Measurements from ENCODE around the gene ZNF358. TPM values are rescaled to one million over a fixed set of nuclear protein-coding genes. Genes with fewer than 3 reads are reported as not detected.

ZNF358 gene
- polyA plus RNA-seq (2013, experiment 1 of 2) = 109 TPM
- polyA plus RNA-seq (2013, experiment 2 of 2) = 102 TPM

DNA sequence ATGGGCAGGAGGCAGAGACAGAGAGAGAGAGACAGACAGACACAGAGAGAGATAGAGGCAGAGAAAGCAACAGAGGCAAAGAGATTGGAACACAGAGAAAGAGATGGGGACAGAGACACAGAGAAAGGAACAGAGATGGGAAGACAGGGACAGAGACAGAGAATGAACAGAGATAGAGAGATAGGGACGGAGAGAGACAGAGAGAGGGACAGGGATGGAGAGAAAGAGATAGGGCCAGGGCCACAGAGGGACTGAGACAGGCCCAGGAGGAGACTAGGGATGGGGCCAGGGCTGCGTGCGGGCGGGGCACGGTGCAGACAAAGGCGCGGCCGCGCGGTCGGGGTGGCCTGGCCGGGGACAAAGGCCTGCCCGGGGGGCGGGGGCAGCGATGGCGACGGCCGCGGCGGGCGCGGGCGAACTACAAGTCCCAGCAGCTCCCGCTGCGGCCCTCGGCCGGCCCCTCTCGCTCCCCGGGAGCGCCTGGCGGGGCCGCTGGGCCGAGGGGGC is at the start of gene ZNF358:
TSS of gene ZNF358 (plus strand) at position 459 of the 507 bp plus-strand sequence. CDS start 3,140 bp downstream, outside the sequence.
- H2AFZ ChIP-seq (ENCODE audit: low read length) = peak within 1 kb of the TSS; percentile 85
- H2BK12ac ChIP-seq (ENCODE audit: low read length) = peak within 1 kb of the TSS; percentile 36
- no peaks in the 10 kb centered on the region for H3K9me3 ChIP-seq (replicated peaks in 1 of 2; ENCODE audit: control insufficient read depth in 2 of 2, insufficient read depth in 1 of 2, low read depth in 1 of 2, low read length in 2 of 2)
- H2BK5ac ChIP-seq (ENCODE audit: low read length) = no peak within 1 kb of the TSS
- WGBS, 2 donors (ENCODE audit: extremely low coverage in 2 of 2, insufficient read length in 2 of 2, insufficient replicate concordance in 1 of 2) = no CpG with 5 or more reads among the region's 33 CpGs
- peak; percentile 76 for DNase-seq (ENCODE audit: low spot score)
- H3K36me3 ChIP-seq (replicated peaks in 1 of 2; ENCODE audit: control insufficient read depth in 2 of 2, insufficient read depth in 2 of 2, low read length in 2 of 2) = peaks cover 2 to 19% of the 10 kb centered on the region in 2 donors
- peak within 1 kb of the TSS; percentile 78 to 82 for H3K4me3 ChIP-seq (ENCODE audit: low read length in 2 of 2)
- peaks cover 10 to 11% of the 10 kb centered on the region in 2 donors for H3K4me1 ChIP-seq (ENCODE audit: control insufficient read depth in 2 of 2, insufficient read depth in 1 of 2, low read depth in 1 of 2, low read length in 2 of 2)
- H3K79me1 ChIP-seq (ENCODE audit: low read depth, low read length) = peaks cover 4% of the 10 kb centered on the region
- H3K4ac ChIP-seq (ENCODE audit: low read length) = peak within 1 kb of the TSS; percentile 47
- peak within 1 kb of the TSS; percentile 62 for H3K23ac ChIP-seq (ENCODE audit: low read depth, low read length, poor library complexity)
- H2BK120ac ChIP-seq (ENCODE audit: low read depth, low read length) = peak within 1 kb of the TSS; percentile 25
- peak within 1 kb of the TSS; percentile 73 for H3K14ac ChIP-seq (ENCODE audit: low read length)
- no peak within 1 kb of the TSS for H2BK15ac ChIP-seq (ENCODE audit: low read length)
- peak within 1 kb of the TSS; percentile 79 for H3K4me2 ChIP-seq (ENCODE audit: insufficient read depth, low read length, poor library complexity, severe bottlenecking)
- H3K18ac ChIP-seq (ENCODE audit: low read length) = peak within 1 kb of the TSS; percentile 89
- H4K8ac ChIP-seq (ENCODE audit: low read depth, low read length) = no peak within 1 kb of the TSS
- peak within 1 kb of the TSS; percentile 7 for H4K91ac ChIP-seq (ENCODE audit: low read depth, low read length, poor library complexity)
- peak within 1 kb of the TSS; percentile 83 for H3K9ac ChIP-seq (ENCODE audit: low read depth, low read length, poor library complexity)
- H3K27me3 ChIP-seq (ENCODE audit: control insufficient read depth in 3 of 3, insufficient read depth in 3 of 3, low read depth in 1 of 3, low read length in 3 of 3) = no peaks in the 10 kb centered on the region
- no peak within 1 kb of the TSS for H3K27ac ChIP-seq (replicated peaks; ENCODE audit: low read length)
- peak within 1 kb of the TSS; percentile 43 for H2AK5ac ChIP-seq (ENCODE audit: low read depth, low read length)

DNA sequence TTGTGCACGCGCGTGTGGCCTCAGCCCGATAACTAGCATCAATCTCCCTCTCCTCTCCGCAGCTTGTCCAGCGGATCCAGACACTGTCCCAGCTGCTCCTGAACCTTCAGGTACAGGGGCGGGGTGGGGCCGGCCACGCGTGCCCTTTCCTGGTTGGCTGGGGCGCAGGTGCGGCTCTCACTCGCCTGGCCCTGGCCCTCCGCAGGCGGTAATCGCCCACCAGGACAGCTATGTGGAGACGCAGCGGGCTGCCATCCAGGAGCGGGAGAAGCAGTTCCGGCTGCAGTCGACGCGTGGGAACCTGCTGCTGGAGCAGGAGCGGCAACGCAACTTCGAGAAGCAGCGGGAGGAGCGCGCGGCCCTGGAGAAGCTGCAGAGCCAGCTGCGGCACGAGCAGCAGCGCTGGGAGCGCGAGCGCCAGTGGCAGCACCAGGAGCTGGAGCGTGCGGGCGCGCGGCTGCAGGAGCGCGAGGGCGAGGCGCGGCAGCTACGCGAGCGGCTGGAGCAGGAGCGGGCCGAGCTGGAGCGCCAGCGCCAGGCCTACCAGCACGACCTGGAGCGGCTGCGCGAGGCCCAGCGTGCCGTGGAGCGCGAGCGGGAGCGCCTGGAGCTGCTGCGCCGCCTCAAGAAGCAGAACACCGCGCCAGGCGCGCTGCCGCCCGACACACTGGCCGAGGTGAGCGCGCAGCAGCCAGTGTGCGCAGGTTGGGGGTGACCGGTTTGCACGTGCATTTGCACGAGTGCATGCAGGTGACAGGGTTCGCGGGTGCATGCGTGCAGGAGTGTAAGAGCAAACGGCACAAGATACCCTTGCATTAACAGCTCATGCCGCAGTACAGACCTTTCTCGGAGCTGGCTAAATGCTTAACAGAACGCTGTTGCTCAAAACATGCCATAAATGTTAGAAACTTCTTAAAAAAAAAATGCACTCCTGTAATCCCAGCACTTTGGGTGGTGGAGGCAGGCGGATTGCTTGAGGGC is 48.6 kb upstream of the ZNF358 start:
- WGBS, 2 donors (ENCODE audit: extremely low coverage in 2 of 2, insufficient read length in 2 of 2, insufficient replicate concordance in 1 of 2) = no CpG with 5 or more reads among the region's 86 CpGs
- Histone ChIP-seq H3K14ac (ENCODE audit: low read length) (no peak overlapping the region), H3K18ac (ENCODE audit: low read length) (no peak overlapping the region), H3K4me1 (ENCODE audit: control insufficient read depth in 2 of 2, insufficient read depth in 1 of 2, low read depth in 1 of 2, low read length in 2 of 2) (no peaks in the 10 kb centered on the region), H3K79me1 (ENCODE audit: low read depth, low read length) (no peaks in the 10 kb centered on the region), H3K36me3 (replicated peaks in 1 of 2; ENCODE audit: control insufficient read depth in 2 of 2, insufficient read depth in 2 of 2, low read length in 2 of 2) (peaks cover 38 to 71% of the 10 kb centered on the region in 2 donors), H3K4ac (ENCODE audit: low read length) (no peak overlapping the region), H3K9ac (ENCODE audit: low read depth, low read length, poor library complexity) (no peak overlapping the region), H2AFZ (ENCODE audit: low read length) (no peak overlapping the region), H3K4me3 (ENCODE audit: low read length in 2 of 2) (no peak overlapping the region), H4K91ac (ENCODE audit: low read depth, low read length, poor library complexity) (no peak overlapping the region), H2BK5ac (ENCODE audit: low read length) (no peak overlapping the region), H3K27me3 (ENCODE audit: control insufficient read depth in 3 of 3, insufficient read depth in 3 of 3, low read depth in 1 of 3, low read length in 3 of 3) (no peaks in the 10 kb centered on the region), H4K8ac (ENCODE audit: low read depth, low read length) (no peak overlapping the region), H2AK5ac (ENCODE audit: low read depth, low read length) (no peak overlapping the region), H3K4me2 (ENCODE audit: insufficient read depth, low read length, poor library complexity, severe bottlenecking) (no peak overlapping the region), H3K23ac (ENCODE audit: low read depth, low read length, poor library complexity) (peak overlapping the region; percentile 73), H2BK12ac (ENCODE audit: low read length) (no peak overlapping the region), H2BK15ac (ENCODE audit: low read length) (no peak overlapping the region), H3K27ac (replicated peaks; ENCODE audit: low read length) (no peak overlapping the region), H2BK120ac (ENCODE audit: low read depth, low read length) (no peak overlapping the region), H3K9me3 (replicated peaks in 1 of 2; ENCODE audit: control insufficient read depth in 2 of 2, insufficient read depth in 1 of 2, low read depth in 1 of 2, low read length in 2 of 2) (no peaks in the 10 kb centered on the region)
- DNase-seq (ENCODE audit: low spot score) = no peak

DNA sequence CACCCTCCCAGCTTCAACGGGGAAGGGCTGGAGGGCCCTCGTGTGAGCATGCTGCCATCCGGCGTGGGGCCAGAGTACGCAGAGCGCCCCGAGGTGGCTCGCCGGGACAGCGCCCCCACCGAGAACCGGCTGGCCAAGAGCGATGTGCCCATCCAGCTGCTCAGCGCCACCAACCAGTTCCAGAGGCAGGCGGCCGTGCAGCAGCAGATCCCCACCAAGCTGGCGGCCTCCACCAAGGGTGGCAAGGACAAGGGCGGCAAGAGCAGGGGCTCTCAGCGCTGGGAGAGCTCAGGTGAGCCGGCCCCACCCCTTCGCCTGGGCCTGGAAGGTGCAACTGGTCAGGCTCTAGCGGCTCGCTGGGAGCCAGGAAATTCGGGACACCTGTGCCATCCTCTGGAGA is 47.1 kb upstream of the ZNF358 start:
- no peak overlapping the region for H3K18ac ChIP-seq (ENCODE audit: low read length)
- H2AFZ ChIP-seq (ENCODE audit: low read length) = no peak overlapping the region
- H3K4ac ChIP-seq (ENCODE audit: low read length) = no peak overlapping the region
- H2BK120ac ChIP-seq (ENCODE audit: low read depth, low read length) = no peak overlapping the region
- DNase-seq (ENCODE audit: low spot score) = no peak
- no peaks in the 10 kb centered on the region for H3K9me3 ChIP-seq (replicated peaks in 1 of 2; ENCODE audit: control insufficient read depth in 2 of 2, insufficient read depth in 1 of 2, low read depth in 1 of 2, low read length in 2 of 2)
- H3K27ac ChIP-seq (replicated peaks; ENCODE audit: low read length) = no peak overlapping the region
- no peak overlapping the region for H2BK12ac ChIP-seq (ENCODE audit: low read length)
- peak overlapping the region; percentile 24 for H2BK5ac ChIP-seq (ENCODE audit: low read length)
- no peak overlapping the region for H3K23ac ChIP-seq (ENCODE audit: low read depth, low read length, poor library complexity)
- H3K4me1 ChIP-seq (ENCODE audit: control insufficient read depth in 2 of 2, insufficient read depth in 1 of 2, low read depth in 1 of 2, low read length in 2 of 2) = no peaks in the 10 kb centered on the region
- H3K36me3 ChIP-seq (replicated peaks in 1 of 2; ENCODE audit: control insufficient read depth in 2 of 2, insufficient read depth in 2 of 2, low read length in 2 of 2) = peaks cover 31 to 58% of the 10 kb centered on the region in 2 donors
- H3K4me3 ChIP-seq (ENCODE audit: low read length in 2 of 2) = no peak overlapping the region
- no peaks in the 10 kb centered on the region for H3K27me3 ChIP-seq (ENCODE audit: control insufficient read depth in 3 of 3, insufficient read depth in 3 of 3, low read depth in 1 of 3, low read length in 3 of 3)
- H2AK5ac ChIP-seq (ENCODE audit: low read depth, low read length) = no peak overlapping the region
- H3K4me2 ChIP-seq (ENCODE audit: insufficient read depth, low read length, poor library complexity, severe bottlenecking) = no peak overlapping the region
- H3K9ac ChIP-seq (ENCODE audit: low read depth, low read length, poor library complexity) = no peak overlapping the region
- H4K8ac ChIP-seq (ENCODE audit: low read depth, low read length) = no peak overlapping the region
- H2BK15ac ChIP-seq (ENCODE audit: low read length) = no peak overlapping the region
- no CpG with 5 or more reads among the region's 24 CpGs for WGBS, 2 donors (ENCODE audit: extremely low coverage in 2 of 2, insufficient read length in 2 of 2, insufficient replicate concordance in 1 of 2)
- H3K14ac ChIP-seq (ENCODE audit: low read length) = no peak overlapping the region
- no peak overlapping the region for H4K91ac ChIP-seq (ENCODE audit: low read depth, low read length, poor library complexity)
- no peaks in the 10 kb centered on the region for H3K79me1 ChIP-seq (ENCODE audit: low read depth, low read length)

DNA sequence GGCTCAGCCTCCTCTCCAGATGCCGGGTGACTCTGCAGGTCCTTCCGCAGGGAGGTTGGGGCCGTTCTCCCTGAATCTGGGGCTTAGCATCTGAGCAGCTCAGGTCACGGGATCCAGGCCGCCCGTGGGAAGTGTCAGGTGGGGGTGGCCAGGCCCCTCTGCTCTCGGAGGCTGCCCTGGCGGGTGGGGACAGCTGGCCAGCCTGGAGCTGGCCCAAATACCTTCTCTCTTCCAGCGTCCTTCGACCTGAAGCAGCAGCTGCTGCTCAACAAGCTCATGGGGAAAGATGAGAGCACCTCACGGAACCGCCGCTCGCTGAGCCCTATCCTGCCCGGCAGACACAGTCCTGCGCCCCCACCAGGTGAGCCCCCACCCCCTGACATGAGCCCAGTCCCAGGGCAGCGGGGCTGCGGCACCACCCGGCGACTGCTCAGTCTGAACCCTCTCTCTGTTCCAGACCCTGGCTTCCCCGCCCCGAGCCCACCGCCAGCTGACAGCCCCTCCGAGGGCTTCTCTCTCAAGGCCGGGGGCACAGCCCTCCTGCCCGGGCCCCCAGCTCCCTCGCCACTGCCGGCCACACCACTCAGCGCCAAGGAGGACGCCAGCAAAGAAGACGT is 46.1 kb upstream of the ZNF358 start:
- Histone ChIP-seq H3K79me1 (ENCODE audit: low read depth, low read length) (no peaks in the 10 kb centered on the region), H3K9me3 (replicated peaks in 1 of 2; ENCODE audit: control insufficient read depth in 2 of 2, insufficient read depth in 1 of 2, low read depth in 1 of 2, low read length in 2 of 2) (no peaks in the 10 kb centered on the region), H3K4ac (ENCODE audit: low read length) (no peak overlapping the region), H4K8ac (ENCODE audit: low read depth, low read length) (no peak overlapping the region), H3K23ac (ENCODE audit: low read depth, low read length, poor library complexity) (no peak overlapping the region), H2BK120ac (ENCODE audit: low read depth, low read length) (no peak overlapping the region), H4K91ac (ENCODE audit: low read depth, low read length, poor library complexity) (no peak overlapping the region), H3K36me3 (replicated peaks in 1 of 2; ENCODE audit: control insufficient read depth in 2 of 2, insufficient read depth in 2 of 2, low read length in 2 of 2) (peaks cover 25 to 51% of the 10 kb centered on the region in 2 donors), H2BK12ac (ENCODE audit: low read length) (no peak overlapping the region), H3K18ac (ENCODE audit: low read length) (no peak overlapping the region), H3K14ac (ENCODE audit: low read length) (no peak overlapping the region), H2AFZ (ENCODE audit: low read length) (no peak overlapping the region), H2BK5ac (ENCODE audit: low read length) (no peak overlapping the region), H3K4me3 (ENCODE audit: low read length in 2 of 2) (no peak overlapping the region), H2AK5ac (ENCODE audit: low read depth, low read length) (no peak overlapping the region), H3K9ac (ENCODE audit: low read depth, low read length, poor library complexity) (no peak overlapping the region), H3K4me1 (ENCODE audit: control insufficient read depth in 2 of 2, insufficient read depth in 1 of 2, low read depth in 1 of 2, low read length in 2 of 2) (no peaks in the 10 kb centered on the region), H2BK15ac (ENCODE audit: low read length) (no peak overlapping the region), H3K27ac (replicated peaks; ENCODE audit: low read length) (no peak overlapping the region), H3K27me3 (ENCODE audit: control insufficient read depth in 3 of 3, insufficient read depth in 3 of 3, low read depth in 1 of 3, low read length in 3 of 3) (no peaks in the 10 kb centered on the region), H3K4me2 (ENCODE audit: insufficient read depth, low read length, poor library complexity, severe bottlenecking) (no peak overlapping the region)
- WGBS, 2 donors (ENCODE audit: extremely low coverage in 2 of 2, insufficient read length in 2 of 2, insufficient replicate concordance in 1 of 2) = no CpG with 5 or more reads among the region's 31 CpGs
- no peak for DNase-seq (ENCODE audit: low spot score)

Data from neuronal stem cell (in vitro differentiated cells).